Measurements from ENCODE around the gene ANKS1A.
"Not testable (repeated sequence)": the region's sequence is repeated elsewhere in the genome, so short reads cannot be mapped to it uniquely, and the experiment has no call there.

Gene ANKS1A

DNA sequence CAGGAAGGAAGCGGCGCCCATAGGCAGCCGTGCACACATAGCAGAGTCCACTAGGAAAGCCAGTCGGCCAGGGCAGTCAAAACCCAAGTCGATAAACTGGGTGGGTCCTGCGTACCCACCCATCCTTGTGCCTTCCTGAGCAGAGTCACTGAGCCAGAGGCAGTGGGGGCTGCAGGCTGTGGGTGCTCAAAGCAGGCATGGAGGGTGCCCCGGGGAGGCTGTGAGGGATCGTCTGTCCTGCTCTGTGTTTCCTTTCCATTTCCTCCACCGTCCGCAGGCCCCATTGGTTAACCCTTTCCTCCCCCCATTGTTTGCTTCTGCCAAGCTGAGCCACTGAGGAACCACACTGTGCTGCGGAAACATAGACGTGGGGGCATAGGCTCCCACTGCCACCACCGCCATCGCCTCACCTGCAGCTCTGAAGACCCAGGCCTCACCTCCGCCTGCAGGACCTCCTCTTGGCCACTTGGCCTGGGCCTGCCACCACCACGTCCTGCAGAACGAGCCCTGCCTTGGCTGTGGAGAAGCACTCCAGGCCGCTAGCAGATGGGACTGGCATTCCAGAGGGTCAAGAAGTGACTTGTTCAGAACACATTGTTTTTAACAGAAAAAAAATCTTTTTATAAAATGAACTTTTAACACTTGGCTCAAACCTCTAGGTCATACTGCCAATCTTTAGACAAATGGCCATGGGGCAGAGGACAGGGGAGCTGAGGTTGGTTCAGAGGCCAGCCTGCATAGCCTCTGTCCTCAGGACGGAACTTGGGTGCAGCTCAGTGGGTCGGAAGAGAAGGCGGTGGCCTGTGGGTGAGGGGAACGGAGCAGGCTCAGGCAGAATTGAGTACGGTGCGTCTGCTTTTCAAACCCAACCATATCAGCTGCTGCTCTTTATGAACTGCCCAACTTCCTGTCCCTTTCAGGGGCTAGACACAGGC lies 199.5 kb downstream of the ANKS1A start:
- DNase-seq = no peak

- no peak for DNase-seq
Measured at GRCh38 chr6:35089216-35089934, 200.3 kb downstream of the ANKS1A start.

- DNase-seq = no peak
Measured at GRCh38 chr6:35089935-35090505, 201.0 kb downstream of the ANKS1A start.

DNA sequence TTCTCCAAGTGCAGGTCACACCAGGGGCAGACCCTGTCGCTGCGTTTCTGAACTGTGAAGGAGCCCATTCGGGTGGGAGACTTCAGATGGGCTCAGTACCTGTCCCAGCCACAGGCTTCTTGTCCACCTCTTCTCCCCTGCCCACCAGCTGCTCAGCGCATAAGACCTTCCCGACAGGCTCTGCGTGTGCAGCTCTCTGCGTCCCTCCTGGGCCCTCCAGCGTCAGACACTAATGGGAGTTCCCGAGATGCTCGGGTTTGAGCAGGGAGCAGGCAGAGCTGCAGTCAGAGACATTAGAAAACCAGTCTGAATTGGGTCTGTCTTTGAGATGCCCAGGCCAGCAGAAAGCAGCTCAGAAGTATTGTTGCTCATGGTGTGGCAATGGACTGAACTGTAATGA lies 201.7 kb downstream of the ANKS1A start:
- no peak for DNase-seq

GRCh38 chr6:35091346-35092083 lies 202.5 kb downstream of the ANKS1A start:
- DNase-seq = no peak

GRCh38 chr6:35092362-35093117 lies 203.5 kb downstream of the ANKS1A start:
- DNase-seq = no peak

- DNase-seq = no peak
Measured at GRCh38 chr6:35093118-35093445, 204.0 kb downstream of the ANKS1A start.

DNA sequence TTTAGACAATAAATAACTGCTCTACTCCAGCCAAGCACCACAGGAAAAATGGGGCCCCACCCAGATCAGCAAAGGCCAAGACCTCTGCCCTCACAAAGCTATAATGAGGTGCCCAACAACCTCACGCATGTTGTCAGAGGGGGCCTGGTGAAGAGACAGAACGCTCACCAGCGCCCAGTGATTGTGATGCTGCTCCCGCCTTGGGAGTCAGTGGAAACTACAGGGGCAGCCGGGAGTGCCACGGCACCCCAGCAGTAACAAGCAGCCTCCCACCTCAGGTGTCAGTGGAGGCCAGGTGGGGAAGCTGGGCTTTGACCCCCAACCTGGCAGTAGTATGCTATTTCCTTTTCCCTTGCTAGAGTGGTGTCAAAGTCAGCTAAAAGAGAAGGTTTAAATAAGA lies 204.7 kb downstream of the ANKS1A start:
- no peak for DNase-seq

DNA sequence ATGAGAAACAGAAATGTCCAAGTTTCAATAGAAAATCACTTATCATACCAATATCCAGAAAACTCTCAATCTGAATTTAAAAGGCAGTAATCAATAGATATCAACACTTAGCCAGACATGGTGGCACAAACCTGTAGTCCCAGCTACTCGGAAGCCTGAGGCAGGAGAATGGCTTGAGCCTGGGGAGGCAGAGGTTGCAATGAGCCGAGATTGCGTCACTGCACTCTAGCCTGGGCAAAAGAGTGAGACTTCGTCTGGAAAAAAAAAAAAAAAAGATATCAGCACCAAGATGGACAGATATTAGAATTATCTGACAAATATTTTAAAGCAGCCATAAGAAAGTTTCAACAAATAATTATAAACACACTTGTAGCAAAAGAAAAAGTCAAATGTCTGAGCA lies 205.1 kb downstream of the ANKS1A start:
- no peak for DNase-seq

DNA sequence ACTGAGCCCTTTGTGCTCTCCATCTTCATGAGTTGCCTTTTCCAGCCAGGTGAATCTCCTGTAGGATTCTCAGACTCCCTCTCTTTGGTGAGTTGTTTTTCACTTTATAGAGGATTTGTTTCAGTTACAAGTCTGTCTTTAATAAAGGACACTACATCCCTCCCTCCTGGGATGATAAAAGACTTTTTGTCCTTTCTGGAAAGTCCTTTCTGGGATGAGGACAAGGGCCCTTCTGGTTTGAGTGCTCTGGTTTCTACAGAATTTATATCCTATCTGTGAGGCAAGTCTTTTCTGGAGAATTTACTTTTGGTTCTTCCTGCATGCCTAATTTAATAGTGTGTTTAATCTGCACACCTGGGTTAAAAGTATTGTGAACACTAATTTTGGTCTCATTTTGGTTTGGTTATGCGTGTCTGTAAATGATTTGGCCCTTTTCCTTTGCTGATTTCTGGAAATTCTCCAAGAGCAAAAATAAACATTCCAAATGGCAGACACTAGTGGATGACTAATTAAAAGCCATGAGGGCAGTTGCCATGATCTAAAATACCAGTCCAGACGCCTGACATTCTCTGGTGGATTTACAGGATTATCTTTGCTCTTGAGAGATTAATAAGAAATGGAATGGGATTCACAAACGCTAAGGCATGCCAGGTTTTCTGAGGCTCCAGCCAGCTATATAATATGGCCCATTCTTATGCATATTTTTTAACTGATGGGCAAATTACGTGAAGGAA lies 207.2 kb downstream of the ANKS1A start:
- no peak for DNase-seq

DNA sequence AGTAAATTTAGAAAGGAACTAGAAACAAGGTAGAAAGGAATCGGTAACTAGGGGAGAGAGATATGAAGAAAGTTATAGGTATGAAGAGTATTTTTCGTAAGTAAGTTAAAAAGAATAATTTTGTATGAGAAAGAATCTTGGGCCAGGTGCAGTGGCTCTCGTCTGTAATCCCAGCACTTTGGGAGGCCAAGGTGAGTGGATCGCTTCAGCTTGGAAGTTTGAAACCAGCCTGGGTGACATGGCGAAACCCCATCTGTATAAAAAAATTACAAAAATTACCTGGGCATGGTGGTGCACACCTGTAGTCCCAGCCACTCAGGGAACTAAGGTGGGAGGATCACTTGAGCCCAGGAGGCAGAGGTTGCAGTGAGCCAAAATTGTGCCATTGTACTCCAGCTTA lies 210.1 kb downstream of the ANKS1A start:
- no peak for DNase-seq

DNA sequence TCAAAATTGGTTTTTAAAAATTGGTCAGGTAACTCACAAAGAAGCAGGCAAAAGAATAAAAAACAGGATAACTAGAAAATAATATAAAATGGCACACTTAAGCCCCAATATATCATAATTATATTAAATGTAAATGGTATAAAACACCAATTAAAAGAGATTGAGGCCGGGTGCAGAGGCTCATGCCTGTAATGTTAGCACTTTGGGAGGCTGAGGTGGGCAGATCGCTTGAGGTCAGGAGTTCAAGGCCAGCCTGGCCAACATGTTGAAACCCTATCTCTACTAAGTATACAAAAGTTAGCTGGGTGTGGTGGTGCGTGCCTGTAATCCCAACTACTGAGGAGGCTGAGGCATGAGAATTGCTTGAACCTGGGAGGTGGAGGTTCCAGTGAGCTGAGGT lies 216.0 kb downstream of the ANKS1A start:
- no peak for DNase-seq

DNA sequence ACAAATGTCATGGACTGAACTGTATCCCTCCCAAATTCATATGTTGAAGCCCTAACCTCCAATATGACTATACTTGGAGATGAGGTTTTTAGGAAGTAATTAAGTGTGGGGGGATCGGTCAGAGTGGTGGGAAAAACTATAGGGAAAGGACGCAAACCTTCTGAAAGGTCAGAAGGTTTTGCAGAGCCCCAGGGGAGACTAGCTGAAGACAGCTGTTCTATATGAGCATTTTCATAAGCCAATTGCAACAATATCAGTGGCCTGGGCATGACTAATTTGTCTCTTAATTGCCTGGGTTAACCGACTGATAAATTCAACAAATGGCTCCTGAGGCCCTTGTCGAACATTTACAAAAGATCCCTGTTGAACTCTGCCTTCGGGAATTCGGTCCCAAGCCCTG lies 217.0 kb downstream of the ANKS1A start:
- DNase-seq = not testable (repeated sequence)

- DNase-seq = not testable (repeated sequence)
Measured at GRCh38 chr6:35107208-35107607, 218.2 kb downstream of the ANKS1A start.

GRCh38 chr6:35107761-35108160 lies 218.7 kb downstream of the ANKS1A start:
- DNase-seq = not testable (repeated sequence)

DNA sequence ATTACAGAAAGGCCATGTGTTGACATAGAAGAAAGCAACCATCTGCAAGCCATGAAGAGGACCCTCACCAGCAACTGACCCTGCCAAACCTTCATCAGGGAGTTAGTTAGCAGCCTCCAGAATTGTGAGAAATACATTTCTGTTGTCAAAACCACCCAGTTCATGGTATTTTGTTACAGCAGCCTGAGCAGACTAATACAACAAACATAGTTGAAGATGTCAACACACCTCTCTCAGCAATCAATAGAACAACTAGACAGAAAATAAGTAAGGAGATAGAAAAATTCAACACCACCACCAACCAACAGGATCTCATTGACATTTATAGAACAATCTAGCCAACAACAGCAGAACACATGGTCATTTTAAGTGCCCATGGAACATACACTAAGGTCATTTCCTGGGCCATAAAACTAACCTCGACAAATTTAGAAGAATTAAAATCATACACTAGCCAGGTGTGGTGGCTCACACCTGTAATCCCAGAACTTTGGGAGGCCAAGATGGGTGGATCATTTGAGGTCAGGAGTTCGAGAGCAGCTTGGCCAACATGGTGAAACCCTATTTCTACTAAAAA lies 219.3 kb downstream of the ANKS1A start:
- no peak for DNase-seq

- DNase-seq = no peak
Measured at GRCh38 chr6:35120746-35121145, 231.7 kb downstream of the ANKS1A start.

DNA sequence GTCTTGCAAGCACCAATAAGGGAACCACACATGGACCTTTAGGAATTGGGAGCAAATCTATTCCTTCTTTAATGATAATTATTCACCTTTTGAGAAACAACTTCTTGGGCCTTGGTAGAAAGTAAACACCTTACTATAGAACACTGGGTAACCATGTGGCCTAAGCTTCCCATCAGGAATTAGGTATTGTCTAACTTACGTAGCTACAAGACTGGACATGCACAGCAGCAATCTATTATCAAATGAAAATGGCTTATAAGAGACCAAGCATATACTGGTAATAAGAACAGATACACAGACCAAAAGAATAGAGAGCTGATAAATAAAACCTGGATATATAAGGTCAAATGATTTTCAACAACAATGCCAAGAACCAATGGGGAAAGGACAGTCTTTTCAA lies 235.3 kb downstream of the ANKS1A start:
- no peak for DNase-seq

- no peak for DNase-seq
Measured at GRCh38 chr6:35128042-35128441, 239.0 kb downstream of the ANKS1A start.

GRCh38 chr6:35128496-35128895 lies 239.4 kb downstream of the ANKS1A start:
- DNase-seq = no peak

DNA sequence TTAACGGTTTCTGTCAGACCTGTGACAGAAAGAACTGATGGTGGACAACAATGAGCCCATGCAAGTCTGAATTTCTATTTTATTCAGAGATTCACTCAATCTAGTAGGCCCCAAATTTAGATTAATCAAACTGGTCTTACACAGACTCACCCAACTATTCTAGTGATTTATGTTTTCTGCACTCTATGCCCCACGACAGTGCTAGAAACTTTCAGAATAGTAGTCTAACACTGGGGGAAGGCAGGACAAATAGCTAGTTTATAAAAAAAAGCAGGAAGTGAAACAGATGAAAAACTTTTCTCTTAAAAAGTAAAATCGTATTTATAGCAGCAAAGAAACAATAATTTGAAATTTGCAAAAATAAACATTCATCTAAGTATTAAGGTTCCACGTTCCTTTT lies 247.1 kb downstream of the ANKS1A start:
- no peak for DNase-seq

Measured in activated CD4-positive, alpha-beta T cell treated with anti-CD3 and anti-CD28 coated beads, Interleukin-2, amount 50 U/mL, for 1 hour (primary cell).